Measurements from ENCODE around the gene TGIF2. TPM values are rescaled to one million over a fixed set of nuclear protein-coding genes. Genes with fewer than 3 reads are reported as not detected.
A peak's percentile ranks its signal among the peaks of the same experiment; 100 is the strongest.

TGIF2 gene
- total and polyA plus RNA-seq, 2 donors from 2014 or later = 11.0 to 15.3 TPM

DNA sequence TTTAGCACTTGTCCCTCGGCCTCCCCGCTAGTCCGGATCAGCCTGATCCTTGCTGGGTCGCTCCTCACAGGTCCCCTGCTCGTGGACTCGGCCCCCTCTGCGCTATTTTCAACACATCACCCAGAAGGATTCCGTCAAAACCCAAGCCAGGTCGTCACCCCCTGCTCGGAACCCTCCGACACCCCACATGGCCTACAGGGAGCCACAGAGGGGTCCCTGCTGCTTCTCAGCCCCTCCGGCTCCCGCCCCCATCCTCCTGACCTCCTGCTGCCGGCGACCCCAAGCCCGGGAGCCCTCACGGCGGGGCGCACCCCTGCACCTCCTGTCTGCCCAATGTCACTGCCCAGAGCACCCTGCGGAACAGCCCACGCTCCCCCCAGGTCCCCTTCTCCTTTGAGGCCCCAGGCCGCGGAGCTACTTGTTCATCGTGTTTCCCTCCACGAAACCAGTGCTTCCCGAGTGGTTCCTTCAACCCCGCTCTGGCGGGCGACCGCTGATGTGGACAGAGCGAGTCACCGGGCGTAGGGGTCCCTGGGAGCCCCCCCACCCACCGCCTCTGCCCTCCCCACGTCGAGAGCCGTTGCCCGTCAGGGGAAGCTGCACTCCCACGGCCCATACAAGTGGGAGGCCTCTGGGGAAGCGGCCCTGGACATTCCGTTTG, 32.7 kb upstream of the TGIF2 start:
- peak overlapping the region; percentile 30 to 72 (median 34) for H3K4me3 ChIP-seq (ENCODE audit: low read length in 3 of 3)
- DNase-seq (peak in 3 of 5 donors; percentile 43 to 86 (median 67)), FAIRE-seq (no peak)
- intact Hi-C loops (cut with DNase I) = no loop called here
- H3K27ac ChIP-seq (ENCODE audit: low read depth in 2 of 2, low read length in 2 of 2) = peak overlapping the region; percentile 91 to 94
- TF ChIP-seq, protein P1, sequence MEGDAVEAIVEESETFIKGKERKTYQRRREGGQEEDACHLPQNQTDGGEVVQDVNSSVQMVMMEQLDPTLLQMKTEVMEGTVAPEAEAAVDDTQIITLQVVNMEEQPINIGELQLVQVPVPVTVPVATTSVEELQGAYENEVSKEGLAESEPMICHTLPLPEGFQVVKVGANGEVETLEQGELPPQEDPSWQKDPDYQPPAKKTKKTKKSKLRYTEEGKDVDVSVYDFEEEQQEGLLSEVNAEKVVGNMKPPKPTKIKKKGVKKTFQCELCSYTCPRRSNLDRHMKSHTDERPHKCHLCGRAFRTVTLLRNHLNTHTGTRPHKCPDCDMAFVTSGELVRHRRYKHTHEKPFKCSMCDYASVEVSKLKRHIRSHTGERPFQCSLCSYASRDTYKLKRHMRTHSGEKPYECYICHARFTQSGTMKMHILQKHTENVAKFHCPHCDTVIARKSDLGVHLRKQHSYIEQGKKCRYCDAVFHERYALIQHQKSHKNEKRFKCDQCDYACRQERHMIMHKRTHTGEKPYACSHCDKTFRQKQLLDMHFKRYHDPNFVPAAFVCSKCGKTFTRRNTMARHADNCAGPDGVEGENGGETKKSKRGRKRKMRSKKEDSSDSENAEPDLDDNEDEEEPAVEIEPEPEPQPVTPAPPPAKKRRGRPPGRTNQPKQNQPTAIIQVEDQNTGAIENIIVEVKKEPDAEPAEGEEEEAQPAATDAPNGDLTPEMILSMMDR (IDR thresholded peaks at IDR 0.05; ENCODE audit: borderline replicate concordance, extremely low read depth, insufficient read depth) = no peak
- H3K27me3 ChIP-seq (ENCODE audit: control insufficient read depth, insufficient read depth, low read length) = no peaks in the 10 kb centered on the region
- no peaks in the 10 kb centered on the region for H3K9me3 ChIP-seq (ENCODE audit: control insufficient read depth in 2 of 3, insufficient read depth in 1 of 3, low read length in 3 of 3)
- H3K4me1 ChIP-seq (ENCODE audit: control insufficient read depth in 2 of 3, insufficient read depth in 2 of 3, low read depth in 1 of 3, low read length in 3 of 3) = peaks cover 0 to 22% (median 21%) of the 10 kb centered on the region in 3 donors
- H3K36me3 ChIP-seq (ENCODE audit: control insufficient read depth in 2 of 3, insufficient read depth in 3 of 3, low read length in 3 of 3) = no peaks in the 10 kb centered on the region
- H3K9ac ChIP-seq (ENCODE audit: low read length in 3 of 3) = peak overlapping the region in 1 of 3 donors; percentile 46

DNA sequence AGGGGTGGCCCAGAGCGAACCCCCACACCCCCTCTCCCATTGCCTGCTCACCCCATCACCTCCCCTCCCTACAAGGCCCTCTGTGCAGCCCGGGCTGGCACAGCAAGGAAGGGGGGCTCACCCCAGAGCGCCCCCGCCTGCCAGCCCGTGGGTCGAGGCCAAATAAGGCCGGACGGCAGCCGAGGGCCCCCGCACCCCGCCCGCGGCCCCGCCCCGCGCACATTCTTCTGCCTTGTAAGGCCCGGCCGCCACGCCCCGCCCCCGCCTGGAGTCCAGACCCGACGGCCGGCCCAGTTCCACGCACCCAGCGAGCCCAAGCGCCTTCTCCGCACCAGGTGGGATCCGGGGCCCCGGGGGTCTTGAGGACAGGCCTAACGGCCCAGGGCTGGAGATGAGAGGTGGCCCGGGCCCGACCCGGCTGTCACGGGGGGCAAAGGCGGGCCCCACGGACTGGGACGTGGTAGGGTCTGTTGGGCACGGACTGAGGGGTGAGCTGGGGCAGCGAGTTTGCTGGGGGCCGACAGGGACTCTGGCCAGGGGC, 32.1 kb upstream of the TGIF2 start, which contains the start of gene MYL9:
Gene MYL9, plus strand, starts transcription at position 293 of the 541 bp plus-strand sequence. CDS start 3,366 bp downstream, outside the sequence.
- TF ChIP-seq, protein P1 (IDR thresholded peaks at IDR 0.05; ENCODE audit: borderline replicate concordance, extremely low read depth, insufficient read depth) = no peak
- Histone ChIP-seq H3K9me3 (ENCODE audit: control insufficient read depth in 2 of 3, insufficient read depth in 1 of 3, low read length in 3 of 3) (no peaks in the 10 kb centered on the region), H3K4me1 (ENCODE audit: control insufficient read depth in 2 of 3, insufficient read depth in 2 of 3, low read depth in 1 of 3, low read length in 3 of 3) (peaks cover 0 to 24% (median 22%) of the 10 kb centered on the region in 3 donors), H3K9ac (ENCODE audit: low read length in 3 of 3) (peak within 1 kb of the TSS; percentile 36 to 75 (median 65)), H3K27ac (ENCODE audit: low read depth in 2 of 2, low read length in 2 of 2) (peak within 1 kb of the TSS; percentile 91 to 94), H3K36me3 (ENCODE audit: control insufficient read depth in 2 of 3, insufficient read depth in 3 of 3, low read length in 3 of 3) (no peaks in the 10 kb centered on the region), H3K27me3 (ENCODE audit: control insufficient read depth, insufficient read depth, low read length) (no peaks in the 10 kb centered on the region), H3K4me3 (ENCODE audit: low read length in 3 of 3) (peak within 1 kb of the TSS; percentile 54 to 72 (median 64))
- FAIRE-seq (no peak), DNase-seq (peak; percentile 77 to 98 (median 87))
- intact Hi-C loops (cut with DNase I) = no loop called here

DNA sequence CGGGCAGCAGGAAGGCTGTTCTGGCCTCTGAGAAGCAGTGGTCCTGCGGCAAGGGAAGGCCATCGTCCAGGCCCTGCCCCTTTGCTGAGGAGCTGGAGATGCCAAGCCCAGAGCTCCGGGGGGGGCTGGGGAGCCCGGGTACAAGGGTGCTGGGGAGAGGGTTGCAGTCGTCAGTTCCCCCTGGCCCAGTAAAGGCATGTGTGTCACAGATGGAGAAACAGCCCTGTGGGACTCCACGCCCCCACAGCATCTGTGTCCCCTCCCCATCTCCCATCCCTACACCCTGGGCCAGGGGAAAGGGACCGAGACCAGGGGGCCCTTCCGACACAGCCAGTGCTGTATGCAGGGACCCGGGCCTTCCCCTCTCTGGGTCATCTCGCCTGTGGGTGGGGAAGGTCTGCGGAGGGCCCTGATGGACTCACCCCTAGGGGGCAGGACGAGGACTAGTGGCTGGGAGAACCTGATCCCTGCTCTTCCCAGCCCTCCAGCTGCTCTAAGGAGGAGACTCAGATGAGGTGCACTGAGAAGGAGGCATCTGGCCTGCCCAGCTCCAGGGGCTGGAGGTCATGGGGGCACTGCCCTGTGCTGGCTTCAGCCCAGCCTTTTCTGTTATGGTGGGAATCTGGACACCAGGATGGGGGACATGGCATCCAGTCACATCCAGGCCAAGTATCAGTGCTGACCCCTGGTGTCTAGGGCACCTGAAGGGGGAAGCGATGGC, 31.5 kb upstream of the TGIF2 start:
- H3K27ac ChIP-seq (ENCODE audit: low read depth in 2 of 2, low read length in 2 of 2) = peak overlapping the region; percentile 91 to 94
- FAIRE-seq (no peak), DNase-seq (peak in 3 of 5 donors; percentile 40 to 74 (median 72))
- H3K36me3 ChIP-seq (ENCODE audit: control insufficient read depth in 2 of 3, insufficient read depth in 3 of 3, low read length in 3 of 3) = no peaks in the 10 kb centered on the region
- TF ChIP-seq, protein P1 (IDR thresholded peaks at IDR 0.05; ENCODE audit: borderline replicate concordance, extremely low read depth, insufficient read depth) = peak; percentile 13
- intact Hi-C loops (cut with DNase I) = no loop called here
- peaks cover 0 to 24% (median 22%) of the 10 kb centered on the region in 3 donors for H3K4me1 ChIP-seq (ENCODE audit: control insufficient read depth in 2 of 3, insufficient read depth in 2 of 3, low read depth in 1 of 3, low read length in 3 of 3)
- H3K9me3 ChIP-seq (ENCODE audit: control insufficient read depth in 2 of 3, insufficient read depth in 1 of 3, low read length in 3 of 3) = no peaks in the 10 kb centered on the region
- peak overlapping the region; percentile 36 to 75 (median 65) for H3K9ac ChIP-seq (ENCODE audit: low read length in 3 of 3)
- H3K4me3 ChIP-seq (ENCODE audit: low read length in 3 of 3) = peak overlapping the region; percentile 54 to 72 (median 64)
- H3K27me3 ChIP-seq (ENCODE audit: control insufficient read depth, insufficient read depth, low read length) = no peaks in the 10 kb centered on the region
